ENCODE results near the gene FAM237A.

Gene FAM237A

GRCh38 chr2:206642075-206643025, at the start of gene FAM237A:
Gene FAM237A, plus strand, starts transcription at chr2:206642487. Its CDS starts 1,750 bp downstream, at chr2:206644237.
- DNase-seq, result no peak

- no peak for DNase-seq
Measured at GRCh38 chr2:206597717-206598218, 44.5 kb upstream of the FAM237A start.

GRCh38 chr2:206603243-206603642, 39.0 kb upstream of the FAM237A start:
- DNase-seq, result no peak

GRCh38 chr2:206610451-206610850, 31.8 kb upstream of the FAM237A start:
- no peak for DNase-seq

- no peak for DNase-seq
Measured at GRCh38 chr2:206611191-206611590, 31.1 kb upstream of the FAM237A start.

- no peak for DNase-seq
Measured at GRCh38 chr2:206611736-206612135, 30.6 kb upstream of the FAM237A start.

GRCh38 chr2:206614811-206615210, 27.5 kb upstream of the FAM237A start:
- no peak for DNase-seq

- no peak for DNase-seq
Measured at GRCh38 chr2:206615417-206616089, 26.7 kb upstream of the FAM237A start.

- no peak for DNase-seq
Measured at GRCh38 chr2:206616151-206616550, 26.1 kb upstream of the FAM237A start.

- no peak for DNase-seq
Measured at GRCh38 chr2:206619011-206619410, 23.3 kb upstream of the FAM237A start.

GRCh38 chr2:206626108-206626507, 16.2 kb upstream of the FAM237A start:
- DNase-seq, result no peak

GRCh38 chr2:206627632-206628031, 14.7 kb upstream of the FAM237A start:
- no peak for DNase-seq

- no peak for DNase-seq
Measured at GRCh38 chr2:206631340-206631739, 10.9 kb upstream of the FAM237A start.

- no peak for DNase-seq
Measured at GRCh38 chr2:206635015-206635414, 7.3 kb upstream of the FAM237A start.

GRCh38 chr2:206639636-206640035, 2.7 kb upstream of the FAM237A start:
- no peak for DNase-seq

- DNase-seq, result no peak
Measured at GRCh38 chr2:206641226-206641625, 1.1 kb upstream of the FAM237A start.

- no peak for DNase-seq
Measured at GRCh38 chr2:206647985-206648384, 5.7 kb downstream of the FAM237A start.

- no peak for DNase-seq
Measured at GRCh38 chr2:206657087-206657486, 14.8 kb downstream of the FAM237A start.

GRCh38 chr2:206665251-206665650, 23.0 kb downstream of the FAM237A start:
- no peak for DNase-seq

- DNase-seq, result no peak
Measured at GRCh38 chr2:206670531-206671319, 28.4 kb downstream of the FAM237A start.

- DNase-seq, result no peak
Measured at GRCh38 chr2:206683546-206683945, 41.3 kb downstream of the FAM237A start.

GRCh38 chr2:206688453-206688852, 46.2 kb downstream of the FAM237A start:
- no peak for DNase-seq

GRCh38 chr2:206688990-206689389, 46.7 kb downstream of the FAM237A start:
- no peak for DNase-seq

Measured in C1 segment of cervical spinal cord (tissue), 14 donors.